ENCODE results near the gene ZNF580. TPM values are rescaled to one million over a fixed set of nuclear protein-coding genes. Genes with fewer than 3 reads are reported as not detected.

ZNF580 gene
- total and polyA plus RNA-seq, 9 of the 15 experiments (the other 6 are each of a cell fraction or from before 2014, with no cell fraction given): 2.3 to 47.4 (median 6.0) TPM

DNA sequence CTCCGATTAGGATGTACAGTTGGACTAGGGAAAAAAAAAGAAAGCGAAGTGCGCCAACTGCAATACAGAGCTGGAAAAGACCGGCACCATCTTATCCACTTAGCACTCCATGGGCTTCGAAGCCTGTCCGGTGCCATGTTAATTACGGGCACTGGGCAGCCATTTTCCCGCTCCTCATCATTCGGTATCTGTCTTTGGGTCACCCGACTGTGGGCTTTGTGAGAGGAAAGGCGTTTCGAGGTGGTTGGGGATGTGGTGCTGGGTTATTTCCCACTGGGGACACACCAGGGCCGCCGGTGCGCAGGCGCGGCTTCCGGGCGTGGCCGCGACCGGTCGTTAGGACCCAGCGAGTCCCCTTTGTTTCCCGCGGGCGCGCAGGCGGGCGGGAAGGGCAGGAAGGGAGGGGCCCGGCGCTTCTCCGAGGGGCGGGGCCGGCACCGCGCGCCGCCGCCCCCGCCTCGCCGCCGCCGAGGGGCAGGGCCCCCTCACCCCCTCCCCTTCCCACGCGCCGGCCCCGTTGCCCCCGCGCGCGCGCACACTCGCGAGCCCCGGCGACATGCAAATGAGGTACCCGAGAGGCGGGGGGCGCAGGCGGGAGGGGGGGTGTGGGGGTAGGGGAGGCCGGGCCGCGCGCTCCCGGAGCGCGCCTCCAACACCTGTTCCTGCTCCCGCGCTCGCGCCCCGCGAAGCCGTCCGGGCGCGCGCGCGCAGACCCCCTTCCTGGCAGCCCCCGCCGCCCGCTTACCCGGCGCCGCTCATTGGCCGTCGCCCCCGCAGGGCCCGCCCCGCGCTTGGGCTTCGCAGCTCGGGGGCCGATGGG is 40.8 kb upstream of the ZNF580 start, which contains the start of gene ZNF524 (continued):
- no peak for TF ChIP-seq HLTF (IDR thresholded peaks at IDR 0.05)
- peak; percentile 54; the same call in 1 of the 2 replicates for TF ChIP-seq MTA3 (IDR thresholded peaks at IDR 0.05; ENCODE audit: borderline replicate concordance)
- TF ChIP-seq KLF1 (tag; IDR thresholded peaks at IDR 0.05): peak; percentile 95
- TF ChIP-seq, protein P1, sequence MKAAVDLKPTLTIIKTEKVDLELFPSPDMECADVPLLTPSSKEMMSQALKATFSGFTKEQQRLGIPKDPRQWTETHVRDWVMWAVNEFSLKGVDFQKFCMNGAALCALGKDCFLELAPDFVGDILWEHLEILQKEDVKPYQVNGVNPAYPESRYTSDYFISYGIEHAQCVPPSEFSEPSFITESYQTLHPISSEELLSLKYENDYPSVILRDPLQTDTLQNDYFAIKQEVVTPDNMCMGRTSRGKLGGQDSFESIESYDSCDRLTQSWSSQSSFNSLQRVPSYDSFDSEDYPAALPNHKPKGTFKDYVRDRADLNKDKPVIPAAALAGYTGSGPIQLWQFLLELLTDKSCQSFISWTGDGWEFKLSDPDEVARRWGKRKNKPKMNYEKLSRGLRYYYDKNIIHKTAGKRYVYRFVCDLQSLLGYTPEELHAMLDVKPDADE (conservative IDR thresholded peaks at IDR 0.05; ENCODE audit: control insufficient read depth, low read depth, low read length): peak; percentile 25; the same call in 1 of the 2 replicates
- 0 out of 2 replicates have a peak, but pooled peaks have one; percentile 16 for TF ChIP-seq L3MBTL2 (IDR thresholded peaks at IDR 0.05)
- TF ChIP-seq, protein P2, sequence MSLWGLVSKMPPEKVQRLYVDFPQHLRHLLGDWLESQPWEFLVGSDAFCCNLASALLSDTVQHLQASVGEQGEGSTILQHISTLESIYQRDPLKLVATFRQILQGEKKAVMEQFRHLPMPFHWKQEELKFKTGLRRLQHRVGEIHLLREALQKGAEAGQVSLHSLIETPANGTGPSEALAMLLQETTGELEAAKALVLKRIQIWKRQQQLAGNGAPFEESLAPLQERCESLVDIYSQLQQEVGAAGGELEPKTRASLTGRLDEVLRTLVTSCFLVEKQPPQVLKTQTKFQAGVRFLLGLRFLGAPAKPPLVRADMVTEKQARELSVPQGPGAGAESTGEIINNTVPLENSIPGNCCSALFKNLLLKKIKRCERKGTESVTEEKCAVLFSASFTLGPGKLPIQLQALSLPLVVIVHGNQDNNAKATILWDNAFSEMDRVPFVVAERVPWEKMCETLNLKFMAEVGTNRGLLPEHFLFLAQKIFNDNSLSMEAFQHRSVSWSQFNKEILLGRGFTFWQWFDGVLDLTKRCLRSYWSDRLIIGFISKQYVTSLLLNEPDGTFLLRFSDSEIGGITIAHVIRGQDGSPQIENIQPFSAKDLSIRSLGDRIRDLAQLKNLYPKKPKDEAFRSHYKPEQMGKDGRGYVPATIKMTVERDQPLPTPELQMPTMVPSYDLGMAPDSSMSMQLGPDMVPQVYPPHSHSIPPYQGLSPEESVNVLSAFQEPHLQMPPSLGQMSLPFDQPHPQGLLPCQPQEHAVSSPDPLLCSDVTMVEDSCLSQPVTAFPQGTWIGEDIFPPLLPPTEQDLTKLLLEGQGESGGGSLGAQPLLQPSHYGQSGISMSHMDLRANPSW (CRISPR knock-in tag; IDR thresholded peaks at IDR 0.05): peak; percentile 86; the same call in 1 of the 2 replicates
- no peak for TF ChIP-seq NFATC3 (IDR thresholded peaks at IDR 0.05)
- TF ChIP-seq MEF2D (tag; conservative IDR thresholded peaks at IDR 0.05; ENCODE audit: low read depth): peak; percentile 78
- TF ChIP-seq, protein P3, sequence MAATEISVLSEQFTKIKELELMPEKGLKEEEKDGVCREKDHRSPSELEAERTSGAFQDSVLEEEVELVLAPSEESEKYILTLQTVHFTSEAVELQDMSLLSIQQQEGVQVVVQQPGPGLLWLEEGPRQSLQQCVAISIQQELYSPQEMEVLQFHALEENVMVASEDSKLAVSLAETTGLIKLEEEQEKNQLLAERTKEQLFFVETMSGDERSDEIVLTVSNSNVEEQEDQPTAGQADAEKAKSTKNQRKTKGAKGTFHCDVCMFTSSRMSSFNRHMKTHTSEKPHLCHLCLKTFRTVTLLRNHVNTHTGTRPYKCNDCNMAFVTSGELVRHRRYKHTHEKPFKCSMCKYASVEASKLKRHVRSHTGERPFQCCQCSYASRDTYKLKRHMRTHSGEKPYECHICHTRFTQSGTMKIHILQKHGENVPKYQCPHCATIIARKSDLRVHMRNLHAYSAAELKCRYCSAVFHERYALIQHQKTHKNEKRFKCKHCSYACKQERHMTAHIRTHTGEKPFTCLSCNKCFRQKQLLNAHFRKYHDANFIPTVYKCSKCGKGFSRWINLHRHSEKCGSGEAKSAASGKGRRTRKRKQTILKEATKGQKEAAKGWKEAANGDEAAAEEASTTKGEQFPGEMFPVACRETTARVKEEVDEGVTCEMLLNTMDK (IDR thresholded peaks at IDR 0.05; ENCODE audit: borderline replicate concordance, insufficient read depth, low read depth, low read length, poor library complexity, severe bottlenecking): no peak
- TF ChIP-seq ZNF431 (CRISPR knock-in tag; IDR thresholded peaks at IDR 0.05): no peak
- TF ChIP-seq NFRKB (IDR thresholded peaks at IDR 0.05; ENCODE audit: low read depth): peak; percentile 93
- peak; percentile 65 for TF ChIP-seq RBM25 (IDR thresholded peaks at IDR 0.05; ENCODE audit: low read depth, low read length, severe bottlenecking)
- 0 out of 2 replicates have a peak, but pooled peaks have one; percentile 28 for TF ChIP-seq NFXL1 (CRISPR knock-in tag; IDR thresholded peaks at IDR 0.05)
- peak; percentile 27 for TF ChIP-seq TBP (optimal IDR thresholded peaks at IDR 0.05; ENCODE audit: low read depth, low read length)
- no peak for TF ChIP-seq RFX5 (IDR thresholded peaks at IDR 0.05; ENCODE audit: low read depth, low read length)
- TF ChIP-seq ZNF384 (IDR thresholded peaks at IDR 0.05; ENCODE audit: low read depth, low read length): 0 out of 2 replicates have a peak, but pooled peaks have one; percentile 15
- TF ChIP-seq NRF1 (conservative IDR thresholded peaks at IDR 0.05 in 1 of 2, IDR thresholded peaks at IDR 0.05 in 1 of 2): peak; percentile 89 to 91
- peak; percentile 90 for TF ChIP-seq SP1 (CRISPR knock-in tag; IDR thresholded peaks at IDR 0.05)
- peak; percentile 65; the same call in 1 of the 2 replicates for TF ChIP-seq ETV5 (CRISPR knock-in tag; IDR thresholded peaks at IDR 0.05; ENCODE audit: low read depth)
- peak; percentile 44; the same call in 1 of the 2 replicates for TF ChIP-seq PHF8 (IDR thresholded peaks at IDR 0.05; ENCODE audit: borderline replicate concordance, low read length)
- peak; percentile 52 for TF ChIP-seq PCBP1 (IDR thresholded peaks at IDR 0.05; ENCODE audit: low read depth, low read length, poor library complexity, severe bottlenecking)
- TF ChIP-seq CC2D1A (IDR thresholded peaks at IDR 0.05): no peak
- TF ChIP-seq PHF20 (IDR thresholded peaks at IDR 0.05; ENCODE audit: partially characterized antibody): peak; percentile 66
